ENCODE measurements around the gene COX19. TPM values are rescaled to one million over a fixed set of nuclear protein-coding genes. Genes with fewer than 3 reads are reported as not detected.

The COX19 gene
- polyA plus RNA-seq, 1 of the 3 experiments (the other 2 are of a cell fraction): 7.6 TPM

GRCh38 chr7:972110-972509 is 3.2 kb downstream of the COX19 start:
- peaks cover 7% of the 10 kb centered on the region for H3F3A ChIP-seq (replicated peaks; ENCODE audit: insufficient read depth)
- peaks cover 53% of the 10 kb centered on the region for H4K20me1 ChIP-seq (ENCODE audit: insufficient read depth)
- ChIA-PET CTCF (interaction anchor here (0.9 to 8.4 kb wide), 9 partner anchors 8 to 214 kb away, joined by 3 to 134 read pairs (median 7); partner anchors contain the start of gene GPR146), POLR2A (interaction anchor here (1.3 to 1.4 kb wide), 2 partner anchors 8 to 204 kb away, joined by 4 to 5 read pairs; no protein-coding TSS in a partner anchor)
- no peak overlapping the region for H3K9ac ChIP-seq
- WGBS (ENCODE audit: low lambda C conversion rate): 94% methylated on average over 12 of the region's 12 CpGs
- no peaks in the 10 kb centered on the region for H3K27me3 ChIP-seq (ENCODE audit: insufficient read depth)
- H3K36me3 ChIP-seq (replicated peaks in 1 of 2; ENCODE audit: control insufficient read depth in 1 of 2, insufficient read depth in 2 of 2, low read length in 1 of 2): peaks cover 34 to 49% of the 10 kb centered on the region in 2 experiments
- peaks cover 68% of the 10 kb centered on the region for H3K79me2 ChIP-seq (ENCODE audit: insufficient read depth)
- H3K4me3 ChIP-seq (ENCODE audit: low read depth in 2 of 2, low read length in 1 of 2): no peak overlapping the region
- TF ChIP-seq MAX (IDR thresholded peaks at IDR 0.05; ENCODE audit: low read depth) (no peak), POLR2AphosphoS5 (IDR thresholded peaks at IDR 0.05; ENCODE audit: low read depth, low read length) (no peak), NFIC (IDR thresholded peaks at IDR 0.05; ENCODE audit: borderline replicate concordance) (no peak), USF1 (IDR thresholded peaks at IDR 0.05; ENCODE audit: borderline replicate concordance, low read depth) (no peak)
- no peak overlapping the region for H2AFZ ChIP-seq (ENCODE audit: low read depth)
- no peaks in the 10 kb centered on the region for H3K9me3 ChIP-seq
- H3K4me2 ChIP-seq: no peak overlapping the region
- DNase-seq: no peak
- no peaks in the 10 kb centered on the region for H3K9me2 ChIP-seq
- peaks cover 6 to 12% of the 10 kb centered on the region in 2 experiments; a peak in 2 of 4 replicates for H3K4me1 ChIP-seq (ENCODE audit: control insufficient read depth in 1 of 2, insufficient read depth in 2 of 2, low read depth in 1 of 2, low read length in 1 of 2)
- no peak overlapping the region for H3K27ac ChIP-seq (ENCODE audit: low read depth in 2 of 2, low read length in 1 of 2)

GRCh38 chr7:970744-971143 is 4.6 kb downstream of the COX19 start:
- no peak overlapping the region for H2AFZ ChIP-seq (ENCODE audit: low read depth)
- no peak overlapping the region for H3K9ac ChIP-seq
- peaks cover 3 to 12% of the 10 kb centered on the region in 2 experiments; a peak in 2 of 4 replicates for H3K4me1 ChIP-seq (ENCODE audit: control insufficient read depth in 1 of 2, insufficient read depth in 2 of 2, low read depth in 1 of 2, low read length in 1 of 2)
- DNase-seq: no peak
- H3K79me2 ChIP-seq (ENCODE audit: insufficient read depth): peaks cover 68% of the 10 kb centered on the region
- no peaks in the 10 kb centered on the region for H3K9me2 ChIP-seq
- 93% methylated on average over 6 of the region's 6 CpGs for WGBS (ENCODE audit: low lambda C conversion rate)
- ChIA-PET POLR2A (no interaction called here), CTCF (interaction anchor here (0.9 to 2.8 kb wide), 5 partner anchors 22 to 205 kb away, joined by 3 to 19 read pairs (median 4); no protein-coding TSS in a partner anchor)
- H3F3A ChIP-seq (replicated peaks; ENCODE audit: insufficient read depth): peaks cover 13% of the 10 kb centered on the region
- H4K20me1 ChIP-seq (ENCODE audit: insufficient read depth): peaks cover 65% of the 10 kb centered on the region
- peaks cover 34 to 56% of the 10 kb centered on the region in 2 experiments for H3K36me3 ChIP-seq (replicated peaks in 1 of 2; ENCODE audit: control insufficient read depth in 1 of 2, insufficient read depth in 2 of 2, low read length in 1 of 2)
- H3K27ac ChIP-seq (ENCODE audit: low read depth in 2 of 2, low read length in 1 of 2): no peak overlapping the region
- no peaks in the 10 kb centered on the region for H3K9me3 ChIP-seq
- no peaks in the 10 kb centered on the region for H3K27me3 ChIP-seq (ENCODE audit: insufficient read depth)
- H3K4me3 ChIP-seq (ENCODE audit: low read depth in 2 of 2, low read length in 1 of 2): no peak overlapping the region
- no peak overlapping the region for H3K4me2 ChIP-seq
- TF ChIP-seq SIN3A (IDR thresholded peaks at IDR 0.05; ENCODE audit: borderline replicate concordance, low read depth, low read length) (no peak), MXI1 (IDR thresholded peaks at IDR 0.05; ENCODE audit: low read depth, low read length) (no peak), YY1 (IDR thresholded peaks at IDR 0.05; ENCODE audit: low read depth) (no peak), USF1 (IDR thresholded peaks at IDR 0.05; ENCODE audit: borderline replicate concordance, low read depth) (no peak), EZH2phosphoT487 (IDR thresholded peaks at IDR 0.05; ENCODE audit: borderline replicate concordance, low read depth) (no peak), RAD21 (IDR thresholded peaks at IDR 0.05; ENCODE audit: low read length) (no peak), REST (IDR thresholded peaks at IDR 0.05; ENCODE audit: low read depth, low read length) (no peak), CHD2 (IDR thresholded peaks at IDR 0.05; ENCODE audit: low read length, partially characterized antibody) (no peak), PBX3 (IDR thresholded peaks at IDR 0.05) (no peak), CTCF (IDR thresholded peaks at IDR 0.05) (no peak), FOXJ3 (CRISPR knock-in tag; IDR thresholded peaks at IDR 0.05) (no peak), FOXM1 (IDR thresholded peaks at IDR 0.05; ENCODE audit: low read depth) (no peak), RFX5 (IDR thresholded peaks at IDR 0.05; ENCODE audit: low read length) (no peak), EP300 (IDR thresholded peaks at IDR 0.05; ENCODE audit: borderline replicate concordance in 1 of 2, low read depth in 1 of 2, low read length in 1 of 2) (no peak), JUND (IDR thresholded peaks at IDR 0.05) (no peak), RXRA (IDR thresholded peaks at IDR 0.05; ENCODE audit: borderline replicate concordance, low read depth) (no peak)
